Activated naive CD8-positive, alpha-beta T cell treated with anti-CD3 and anti-CD28 coated beads, Interleukin-2, amount 50 U/mL, for 16 hours (primary cell): ENCODE results near the gene NXNL2.

Source experiments
- DNase-seq: peaks from one replicate; pipeline ENCODE4 v3.0.0-alpha.2; 2020; ENCODE audit warnings: low read depth, low spot score

NXNL2 gene

DNA sequence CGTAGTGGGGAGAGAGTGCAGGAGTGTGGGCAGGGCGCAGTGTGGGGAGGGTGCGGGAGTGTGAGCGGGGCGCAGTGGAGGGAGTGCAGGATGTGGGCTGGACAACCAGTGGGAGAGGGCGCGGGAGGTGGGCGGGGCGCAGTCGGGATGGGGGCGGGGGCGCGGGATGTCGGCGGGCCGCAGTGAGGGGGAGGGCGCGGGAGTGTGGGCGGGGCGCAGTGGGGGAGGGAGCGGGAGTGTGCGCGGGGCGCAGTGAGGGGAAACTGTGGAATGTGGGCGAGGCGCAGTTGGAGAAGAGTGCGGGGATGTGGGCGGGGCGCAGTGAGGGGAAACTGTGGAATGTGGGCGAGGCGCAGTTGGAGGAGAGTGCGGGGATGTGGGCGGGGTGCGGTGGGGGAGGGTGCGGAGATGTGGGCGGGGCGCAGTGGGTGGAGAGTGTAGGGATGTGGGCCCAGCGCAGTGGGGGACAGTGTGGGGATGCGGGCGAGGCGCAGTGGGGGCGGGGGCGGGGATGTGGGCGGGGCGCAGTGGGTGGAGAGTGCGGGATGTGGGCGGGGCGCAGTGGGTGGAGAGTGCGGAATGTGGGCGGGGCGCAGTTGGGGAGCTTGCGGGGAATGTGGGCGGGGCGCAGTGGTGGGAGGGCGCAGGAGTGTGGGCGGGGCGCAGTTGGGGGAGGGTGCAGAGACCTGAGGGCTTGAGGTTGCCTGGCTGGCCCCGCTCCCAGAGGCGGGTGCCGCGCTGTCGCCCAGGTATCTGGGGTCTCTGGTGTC, at the start of gene NXNL2:
NXNL2 (plus strand) TSS at position 723 of the 770 bp plus-strand sequence. CDS start 257 bp downstream, outside the sequence.
- DNase-seq = no peak

DNA sequence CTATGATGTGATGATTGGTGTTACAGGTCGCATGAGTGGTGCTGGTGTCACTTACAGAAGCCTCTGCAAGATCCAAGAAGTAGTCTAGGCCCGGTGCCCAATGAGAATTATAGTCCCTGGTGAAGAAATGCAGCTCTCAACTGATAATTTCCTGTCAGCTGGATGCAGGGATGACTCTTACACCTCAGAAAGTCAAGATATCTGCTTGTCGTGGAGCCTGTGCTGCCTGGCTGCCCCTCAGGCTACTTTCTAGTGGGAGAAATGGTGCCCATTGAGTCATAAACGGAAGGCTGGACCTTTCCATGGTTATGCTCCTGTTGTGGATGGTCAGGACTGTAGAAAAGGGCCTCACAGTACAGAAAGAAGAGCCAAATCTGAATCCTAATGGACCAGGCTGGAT, 46.8 kb upstream of the NXNL2 start:
- DNase-seq = no peak

DNA sequence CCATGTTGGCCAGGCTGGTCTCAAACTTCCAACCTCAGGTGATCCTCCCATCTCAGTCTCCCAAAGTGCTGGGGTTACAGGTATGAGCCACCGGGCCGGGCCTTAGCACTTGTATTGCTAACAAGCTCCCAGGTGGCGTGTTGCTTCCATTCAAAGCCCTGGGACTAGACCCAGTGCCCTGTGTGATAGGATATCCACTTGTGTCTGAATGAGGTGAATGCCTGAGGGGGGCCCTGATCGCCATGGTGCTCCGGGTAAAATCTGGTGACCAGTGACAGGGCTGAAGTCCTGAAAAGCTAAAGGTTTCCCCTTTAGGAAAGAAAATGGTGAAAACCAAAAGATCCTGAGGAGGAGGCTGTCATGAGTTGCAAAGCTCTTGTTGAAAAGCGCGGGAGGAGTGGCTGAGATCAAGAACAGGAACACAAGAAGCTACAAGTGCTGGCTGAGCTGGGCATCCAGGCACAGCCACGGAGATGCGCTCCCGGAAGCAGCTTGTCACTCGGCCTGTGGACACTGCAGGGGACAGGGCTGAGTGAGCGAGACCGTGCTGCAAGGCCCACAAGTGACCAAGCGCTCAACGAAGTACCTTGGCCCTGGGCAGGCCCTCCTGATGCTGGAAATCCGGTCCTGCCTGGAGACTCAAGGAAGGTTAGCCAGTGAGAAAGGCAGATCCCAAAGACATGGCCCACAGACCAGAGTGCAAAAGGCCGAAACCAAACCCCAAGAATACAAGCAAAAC, 39.8 kb upstream of the NXNL2 start:
- no peak for DNase-seq

GRCh38 chr9:88497224-88497623, 37.8 kb upstream of the NXNL2 start:
- DNase-seq = no peak

DNA sequence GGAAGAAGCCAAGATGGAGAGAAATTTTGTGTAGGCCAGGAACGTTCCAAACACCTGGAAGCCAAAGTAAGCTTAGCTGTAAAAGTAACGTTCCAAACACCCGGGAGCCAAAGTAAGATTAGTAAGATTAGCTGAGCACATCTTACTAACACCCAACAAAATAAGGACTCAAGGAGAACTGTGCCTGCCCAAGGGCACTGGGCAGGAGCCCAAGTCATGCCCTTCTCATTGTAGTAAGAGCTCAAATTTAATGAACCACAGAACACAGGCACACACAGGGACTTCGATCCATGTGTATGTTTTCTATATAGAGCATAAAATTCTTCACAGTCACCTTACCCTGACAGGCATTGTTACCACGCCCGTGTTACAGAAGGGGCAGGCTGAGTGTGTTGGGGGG, 36.1 kb upstream of the NXNL2 start:
- DNase-seq = no peak

- no peak for DNase-seq
Observed at GRCh38 chr9:88501086-88501485, 33.9 kb upstream of the NXNL2 start.

- DNase-seq = no peak
Observed at GRCh38 chr9:88502552-88503034, 32.4 kb upstream of the NXNL2 start.

- DNase-seq = no peak
Observed at GRCh38 chr9:88503081-88503844, 31.7 kb upstream of the NXNL2 start.

- no peak for DNase-seq
Observed at GRCh38 chr9:88503845-88504764, 30.9 kb upstream of the NXNL2 start.

- DNase-seq = no peak
Observed at GRCh38 chr9:88508326-88508725, 26.7 kb upstream of the NXNL2 start.

- DNase-seq = no peak
Observed at GRCh38 chr9:88511906-88512305, 23.1 kb upstream of the NXNL2 start.

DNA sequence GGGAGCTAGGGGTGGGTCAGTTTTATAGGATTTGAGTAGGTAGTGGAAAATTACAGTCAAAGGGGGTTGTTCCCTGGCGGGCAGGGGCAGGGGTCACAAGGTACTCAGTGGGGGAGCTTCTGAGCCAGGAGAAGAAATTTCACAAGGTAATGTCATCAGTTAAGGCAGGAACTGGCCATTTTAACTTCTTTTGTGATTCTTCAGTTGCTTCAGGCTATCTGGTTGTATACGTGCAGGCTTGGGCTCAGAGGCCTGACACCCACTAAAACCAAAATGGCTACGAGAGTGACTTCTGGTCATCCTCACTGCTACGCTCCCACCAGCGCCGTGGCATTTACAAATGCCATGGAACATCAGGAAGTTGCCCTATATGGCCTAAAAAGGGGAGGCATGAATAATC, 20.7 kb upstream of the NXNL2 start:
- no peak for DNase-seq

GRCh38 chr9:88521308-88521707, 13.7 kb upstream of the NXNL2 start:
- DNase-seq = no peak

DNA sequence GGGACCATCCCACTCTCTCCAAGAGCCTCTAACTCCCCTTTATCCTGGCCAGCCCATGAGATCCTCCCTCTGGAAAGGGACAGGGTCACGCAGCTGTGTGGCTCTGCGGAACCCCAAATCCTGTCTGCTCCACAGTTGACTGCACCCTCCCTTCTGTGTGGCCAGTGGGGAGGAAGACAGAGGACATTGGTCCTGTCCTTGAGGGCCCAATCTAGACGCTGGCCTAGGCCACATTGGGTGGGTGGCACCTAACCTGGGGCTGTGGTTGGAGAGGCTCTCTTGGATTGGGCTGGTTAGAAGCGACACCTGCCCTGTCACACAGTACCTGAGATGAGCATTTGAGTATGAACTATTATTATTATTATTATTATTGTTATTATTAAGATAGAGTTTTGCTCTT, 12.6 kb upstream of the NXNL2 start:
- DNase-seq = no peak

DNA sequence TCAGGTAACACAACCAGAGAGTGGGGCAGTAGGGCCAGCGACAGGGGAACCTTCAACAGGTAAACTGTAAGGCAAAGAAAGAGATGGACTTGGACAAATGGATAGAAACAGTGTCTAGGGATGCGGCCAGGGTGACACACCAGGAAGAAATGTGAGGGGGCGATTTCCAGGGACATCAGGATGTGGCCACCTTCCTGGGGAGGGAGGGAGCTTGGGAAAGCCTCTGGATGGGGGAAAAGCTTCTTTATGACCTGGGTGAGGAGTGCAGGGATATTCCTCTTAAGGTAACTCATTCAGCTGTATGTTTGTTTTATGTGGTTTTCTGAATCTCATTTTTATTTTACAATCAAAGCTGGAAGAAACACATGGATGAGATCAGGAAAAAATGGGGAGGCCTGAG, 11.9 kb upstream of the NXNL2 start:
- no peak for DNase-seq

DNA sequence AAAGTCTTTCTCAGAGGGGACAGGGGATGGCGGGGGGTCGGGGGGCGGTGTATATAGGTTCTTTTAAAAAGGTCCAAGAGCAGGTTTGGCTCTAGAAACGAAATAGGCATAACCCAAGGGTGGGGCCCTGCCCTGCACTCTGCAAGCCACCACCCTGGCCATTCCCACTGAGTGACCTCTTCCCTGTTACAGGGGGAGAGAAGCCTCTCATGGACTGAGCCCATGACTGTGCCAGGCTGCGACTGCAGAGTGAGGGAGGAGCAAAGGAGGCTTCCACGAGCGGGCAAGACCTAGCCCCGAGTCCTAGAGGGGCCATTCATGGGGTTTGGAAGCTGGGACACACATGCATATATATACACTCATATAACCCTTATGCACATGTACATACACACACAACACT, 10.1 kb upstream of the NXNL2 start:
- no peak for DNase-seq

GRCh38 chr9:88527618-88528017, 7.4 kb upstream of the NXNL2 start:
- no peak for DNase-seq

DNA sequence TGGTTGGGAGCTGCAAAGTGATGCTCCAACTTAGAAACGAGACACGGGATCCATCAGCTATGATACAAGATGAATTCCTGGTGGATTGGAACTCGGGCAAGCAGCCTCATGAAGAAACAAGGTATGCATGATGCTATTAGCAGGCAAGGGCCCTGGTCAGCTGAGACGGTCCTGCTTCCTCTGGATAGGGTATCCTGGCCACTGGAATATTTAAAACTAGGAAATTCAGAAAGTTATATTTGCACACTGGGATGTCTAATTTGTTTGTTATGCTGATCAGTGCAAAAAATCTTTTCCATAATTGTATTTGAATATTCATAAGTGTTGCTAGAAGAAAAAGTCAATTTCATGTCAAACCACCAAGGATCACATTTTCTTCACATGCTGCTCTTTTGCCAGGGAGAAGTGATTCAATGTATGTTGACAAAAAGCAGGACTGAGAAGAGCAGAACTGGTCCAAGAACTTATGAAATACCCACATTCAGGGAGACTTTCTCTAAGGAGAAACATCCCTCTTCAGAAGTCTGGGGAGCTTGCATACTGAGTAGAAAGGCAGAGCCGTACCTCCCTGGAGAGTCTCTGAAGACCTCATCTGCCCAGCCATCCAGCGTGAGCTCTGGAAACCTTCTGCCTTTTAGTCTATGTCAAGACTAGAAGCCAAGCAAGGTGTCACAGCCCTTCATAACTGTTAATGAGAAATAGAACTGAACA, 6.7 kb upstream of the NXNL2 start:
- no peak for DNase-seq

DNA sequence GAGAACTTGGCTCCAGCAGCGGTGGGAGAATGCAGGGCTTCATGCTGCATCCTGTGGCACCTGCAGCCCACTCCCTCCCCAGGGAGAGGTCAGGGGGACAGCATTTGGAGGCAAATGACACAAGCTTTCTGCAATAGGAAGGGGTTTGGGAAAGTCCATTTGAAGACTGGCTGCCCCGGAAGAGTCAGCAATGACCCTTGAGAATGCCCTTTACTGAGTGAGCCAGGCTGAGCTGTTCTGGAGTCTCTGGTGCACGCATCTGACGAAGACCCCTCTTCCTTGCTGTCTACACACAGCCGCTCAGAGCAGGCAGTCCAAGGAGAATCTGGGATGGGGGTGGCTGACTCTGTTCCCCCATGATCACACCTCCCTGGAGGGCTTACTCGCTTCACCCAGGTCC, 5.5 kb upstream of the NXNL2 start:
- DNase-seq = no peak

GRCh38 chr9:88530051-88530450, 4.9 kb upstream of the NXNL2 start:
- no peak for DNase-seq
